GM12878 (cell line): ENCODE measurements around the gene LASP1NB.

Experiments used
- ATAC-seq: fragments of 200-7000 bp; cut with Tn5 transposase; 3 replicates; pipeline ENCODE4 v1.9.1; 2020; ENCODE audit warnings: mild to moderate bottlenecking, moderate library complexity
- BruUV-seq: library from RNA; stranded (reverse); fragments of 400-500 nt; replicated peaks from 2 replicates; lab custom pipeline; 2021; lab: Mats Ljungman, UMichigan
- CTCF ChIA-PET: fragments of 300-600 bp; sonication (Branson Sonifier 250); formaldehyde crosslinking; extraction: SDS; loops from one replicate; lab custom pipeline; 2021; ENCODE audit warnings: inconsistent platforms; lab: Yijun Ruan, JAX
- POLR2A ChIA-PET: fragments of 350-600 bp; formaldehyde crosslinking; extraction: SDS; loops from one replicate; lab custom pipeline; 2021; ENCODE audit warnings: inconsistent platforms; lab: Charles Lee
- RAD21 ChIA-PET: fragments of 300-600 bp; sonication (Branson Sonifier 250); formaldehyde crosslinking; loops from one replicate; lab custom pipeline; 2023; ENCODE audit warnings: antibody characterized with exemption; ENCODE audit not compliant: unreplicated experiment; lab: Charles Lee
- SMC1A ChIA-PET: fragments of 300-600 bp; sonication (Branson Sonifier 250); formaldehyde crosslinking; loops from one replicate; lab custom pipeline; 2023; ENCODE audit not compliant: unreplicated experiment, uncharacterized antibody; lab: Charles Lee
- DNase-seq: peaks from one replicate; pipeline ENCODE4 v3.0.0-alpha.2; 2011; ENCODE audit warnings: low read depth, low spot score
- FAIRE-seq: peaks from 3 replicates; lab custom pipeline; 2011; peaks lifted over from hg19 to GRCh38; lab: Jason Lieb, UNC
- H2AFZ ChIP-seq: 2 replicates; pipeline ENCODE4 v1.6.0; 2011; ENCODE audit warnings: low read depth, low read length, control low read depth; ENCODE audit not compliant: control insufficient read depth
- H3K27ac ChIP-seq: 2 replicates; pipeline ENCODE4 v1.5.1; 2011; ENCODE audit warnings: control low read depth; ENCODE audit not compliant: control insufficient read depth, insufficient read depth
- H3K27me3 ChIP-seq, 2 experiments: replicated peaks in 1 of 2; 2 replicates each; pipeline versions ENCODE4 v1.6.0 to v1.6.1; 2011; ENCODE audit warnings: low read length in 1 of 2; ENCODE audit not compliant: control insufficient read depth in 2 of 2, insufficient read depth in 2 of 2
- H3K36me3 ChIP-seq, 2 experiments: 2 replicates each; pipeline ENCODE4 v1.5.1; 2011; ENCODE audit warnings: low read length in 1 of 2; ENCODE audit not compliant: control insufficient read depth in 2 of 2, insufficient read depth in 2 of 2
- H3K4me1 ChIP-seq: 2 replicates; pipeline ENCODE4 v1.6.1; 2011; ENCODE audit warnings: mild to moderate bottlenecking, low read length, moderate library complexity, mixed read lengths; ENCODE audit not compliant: control insufficient read depth, insufficient read depth
- H3K4me2 ChIP-seq: 2 replicates; pipeline ENCODE4 v1.6.0; 2011; ENCODE audit warnings: control low read depth; ENCODE audit not compliant: control insufficient read depth, insufficient read depth
- H3K4me3 ChIP-seq: fragments of 200-600 bp; sonication (generic); 2 replicates; pipeline ENCODE4 v1.5.1; 2016
- H3K79me2 ChIP-seq: 2 replicates; pipeline ENCODE4 v1.6.0; 2011; ENCODE audit warnings: low read length; ENCODE audit not compliant: control insufficient read depth, insufficient read depth
- H3K9ac ChIP-seq: 2 replicates; pipeline ENCODE4 v1.8.0; 2011; ENCODE audit warnings: low read length, control low read depth, mixed read lengths; ENCODE audit not compliant: control insufficient read depth, insufficient read depth
- H3K9me3 ChIP-seq: replicated peaks from 3 replicates; pipeline ENCODE4 v1.5.1; 2011; ENCODE audit warnings: mild to moderate bottlenecking, low read length; ENCODE audit not compliant: control insufficient read depth, insufficient read depth
- H4K20me1 ChIP-seq: 2 replicates; pipeline ENCODE4 v1.6.0; 2011; ENCODE audit not compliant: control insufficient read depth, insufficient read depth
- BACH1 ChIP-seq: fragments of 450-650 bp; IDR thresholded peaks from 2 replicates; pipeline ENCODE4 v1.6.1; 2017; ENCODE audit warnings: mild to moderate bottlenecking, borderline replicate concordance
- BCL11A ChIP-seq: IDR thresholded peaks from 2 replicates; pipeline ENCODE4 v1.6.1; 2011; ENCODE audit warnings: low read depth, low read length
- BRCA1 ChIP-seq: IDR thresholded peaks from 2 replicates; pipeline ENCODE4 v1.6.1; 2011; ENCODE audit warnings: low read depth, low read length, improper control_type of control experiment
- CHD2 ChIP-seq: IDR thresholded peaks from 2 replicates; pipeline ENCODE4 v1.6.1; 2011; ENCODE audit warnings: low read depth, low read length, improper control_type of control experiment, borderline replicate concordance
- CHD4 ChIP-seq: fragments of 200-600 bp; sonication (generic); IDR thresholded peaks from 2 replicates; pipeline ENCODE4 v1.6.1; 2016; ENCODE audit warnings: mild to moderate bottlenecking
- CREB1 ChIP-seq: IDR thresholded peaks from 2 replicates; pipeline ENCODE4 v1.6.1; 2012; ENCODE audit warnings: low read depth, mild to moderate bottlenecking, inconsistent platforms
- CREM ChIP-seq: IDR thresholded peaks from 2 replicates; pipeline ENCODE4 v1.6.1; 2014; ENCODE audit warnings: antibody characterized with exemption, low read depth
- GABPA ChIP-seq: IDR thresholded peaks from 2 replicates; pipeline ENCODE4 v1.6.1; 2014; ENCODE audit warnings: antibody characterized with exemption, low read depth, mild to moderate bottlenecking, inconsistent platforms
- JUNB ChIP-seq: IDR thresholded peaks from 2 replicates; pipeline ENCODE4 v1.6.1; 2016; ENCODE audit warnings: antibody characterized with exemption, mild to moderate bottlenecking
- LARP7 ChIP-seq: fragments of 450-650 bp; IDR thresholded peaks from 2 replicates; pipeline ENCODE4 v1.6.1; 2017; ENCODE audit warnings: mild to moderate bottlenecking
- NR2C2 ChIP-seq: IDR thresholded peaks from 2 replicates; pipeline ENCODE4 v1.6.1; 2011; ENCODE audit warnings: borderline replicate concordance, low read depth; ENCODE audit not compliant: control insufficient read depth, insufficient read length
- SIN3A ChIP-seq: IDR thresholded peaks from 2 replicates; pipeline ENCODE4 v1.6.1; 2012; ENCODE audit warnings: low read depth, low read length, improper control_type of control experiment
- WRNIP1 ChIP-seq: IDR thresholded peaks from 2 replicates; pipeline ENCODE4 v1.6.1; 2011; ENCODE audit warnings: low read depth, low read length, improper control_type of control experiment, borderline replicate concordance
- ZSCAN29 ChIP-seq: fragments of 450-650 bp; IDR thresholded peaks from 2 replicates; pipeline ENCODE4 v1.6.1; 2017; ENCODE audit warnings: mild to moderate bottlenecking, moderate library complexity
- WGBS: methylation state at CpG from one replicate; pipeline ENCODE4 v1.1.6; 2016; ENCODE audit warnings: low lambda C conversion rate; ENCODE audit not compliant: insufficient replicate concordance, insufficient coverage; ENCODE audit errors: missing lambda C conversion rate; 5-methylcytosine and 5-hydroxymethylcytosine counted together
- in situ Hi-C: fragments of 300-500 bp; cut with MboI; formaldehyde crosslinking; loops from 9 replicates; pipeline ENCODE4 v1.14.3; 2018; ENCODE audit warnings: mixed read lengths
- intact Hi-C: fragments of 100-400 bp; cut with micrococcal nuclease; formaldehyde crosslinking; loops from one replicate; pipeline ENCODE4 v1.14.2; 2022; ENCODE audit not compliant: unreplicated experiment
- TF ChIP-seq, protein P1 (sequence below): fragments of 450-650 bp; IDR thresholded peaks from 2 replicates; pipeline ENCODE4 v1.6.1; 2017; ENCODE audit warnings: borderline replicate concordance
- TF ChIP-seq, protein P2 (sequence below): IDR thresholded peaks from 2 replicates; pipeline ENCODE4 v1.6.1; 2011; ENCODE audit warnings: borderline replicate concordance, low read depth, mild to moderate bottlenecking, moderate library complexity, low read length; ENCODE audit not compliant: insufficient read depth, poor library complexity, severe bottlenecking

Gene LASP1NB

DNA sequence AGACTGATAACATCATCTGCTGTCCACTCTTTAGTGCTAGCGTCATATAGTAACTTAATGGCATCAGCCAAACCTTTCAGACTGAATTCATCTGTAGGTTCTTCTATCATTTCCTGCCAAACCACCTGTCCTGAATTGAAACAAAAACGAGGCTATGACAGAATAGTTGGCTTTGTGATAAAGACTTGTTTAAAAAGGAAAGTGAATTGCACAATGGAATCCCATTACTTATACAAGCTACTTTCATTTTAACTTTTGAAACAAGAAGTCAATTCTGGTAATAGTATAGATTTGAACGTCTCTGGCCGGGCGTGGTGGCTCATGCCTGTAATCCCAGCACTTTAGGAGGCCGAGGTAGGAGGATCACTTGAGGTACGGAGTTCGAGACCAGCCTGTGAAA, 18.2 kb downstream of the LASP1NB start:
- intact Hi-C loops, result no loop called here
- Histone ChIP-seq H3K9ac (no peak overlapping the region), H3K27me3 (no peaks in the 10 kb centered on the region), H4K20me1 (no peaks in the 10 kb centered on the region), H2AFZ (no peak overlapping the region), H3K36me3 (no peaks in the 10 kb centered on the region), H3K9me3 (no peaks in the 10 kb centered on the region), H3K4me3 (no peak overlapping the region), H3K79me2 (no peaks in the 10 kb centered on the region), H3K27ac (no peak overlapping the region), H3K4me1 (peaks cover 7% of the 10 kb centered on the region; the same call in 1 of the 2 replicates), H3K4me2 (no peak overlapping the region)
- ATAC-seq (peak; percentile 64), DNase-seq (no peak), FAIRE-seq (no peak)
- CTCF ChIA-PET, result interaction anchor here (0.7 to 2.6 kb wide), 5 partner anchors 19 to 301 kb away, joined by 3 to 8 read pairs (median 5); partner anchors contain the start of gene LASP1NB
- in situ Hi-C loops, result no loop called here
- 19% methylated on average over 8 of the region's 8 CpGs for WGBS
- POLR2A ChIA-PET, result interaction anchor here (0.6 kb wide), 1 partner anchor 256 kb away, joined by 6 read pairs; the partner anchor contains the start of gene RPL19
- TF ChIP-seq GABPA, result 0 out of 2 replicates have a peak, but pooled peaks have one; percentile 20
- TF ChIP-seq CREM, result peak; percentile 66; the same call in 1 of the 2 replicates
- TF ChIP-seq BACH1, result no peak
- no peak for TF ChIP-seq ZSCAN29
- peak; percentile 10; the same call in 1 of the 2 replicates for TF ChIP-seq JUNB
- peak; percentile 89 for TF ChIP-seq CREB1
- BruUV-seq, result no TSS peak
- RAD21 ChIA-PET, result interaction anchor here (1.0 to 1.9 kb wide), 3 partner anchors 38 to 72 kb away, joined by 3 to 6 read pairs (median 4); no protein-coding TSS in a partner anchor
- SMC1A ChIA-PET, result interaction anchor here (1.1 to 1.7 kb wide), 6 partner anchors 11 to 210 kb away, joined by 3 to 7 read pairs (median 4); partner anchors contain the start of gene LASP1

DNA sequence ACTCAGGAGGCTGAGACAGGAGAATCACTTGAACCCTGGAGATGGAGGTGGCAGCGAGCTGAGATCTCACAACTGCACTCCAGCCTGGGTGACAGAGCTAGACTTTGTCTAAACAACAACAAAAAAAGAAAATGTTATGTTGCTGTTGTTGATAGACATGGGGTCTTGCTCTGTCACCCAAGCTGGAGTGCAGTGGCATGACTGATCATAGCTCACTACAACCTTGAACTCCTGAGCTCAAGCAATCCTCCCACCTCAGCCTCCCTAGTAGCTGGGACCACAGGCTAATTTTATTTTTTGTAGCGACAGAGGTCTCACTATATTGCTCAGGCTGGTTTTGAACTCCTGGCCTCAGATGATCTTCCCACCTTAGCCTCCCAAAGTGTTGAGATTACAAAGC, 21.8 kb downstream of the LASP1NB start:
- POLR2A ChIA-PET, result no interaction called here
- H3K36me3 ChIP-seq, result no peaks in the 10 kb centered on the region

More for the DNA sequence above, 21.8 kb downstream of the LASP1NB start:
- ChIA-PET RAD21 (interaction anchor here (0.7 kb wide), 1 partner anchor 36 kb away, joined by 3 read pairs; no protein-coding TSS in a partner anchor), SMC1A (no interaction called here), CTCF (interaction anchor here (1.0 to 1.5 kb wide), 2 partner anchors 36 to 217 kb away, joined by 3 read pairs; no protein-coding TSS in a partner anchor)
- Histone ChIP-seq H3K27ac (no peak overlapping the region), H3K9ac (no peak overlapping the region), H3K4me2 (no peak overlapping the region), H3K79me2 (no peaks in the 10 kb centered on the region), H3K4me1 (peaks cover 7% of the 10 kb centered on the region; the same call in 1 of the 2 replicates), H4K20me1 (no peaks in the 10 kb centered on the region), H2AFZ (no peak overlapping the region), H3K9me3 (no peaks in the 10 kb centered on the region), H3K4me3 (no peak overlapping the region), H3K27me3 (no peaks in the 10 kb centered on the region)
- ATAC-seq (no peak), FAIRE-seq (no peak), DNase-seq (no peak)
- 46% methylated on average over 2 of the region's 2 CpGs for WGBS
- TF ChIP-seq WRNIP1 (no peak), SIN3A (no peak), BRCA1 (no peak), LARP7 (no peak), CHD4 (no peak), NR2C2 (no peak), CHD2 (no peak), BCL11A (no peak)
- TF ChIP-seq, protein P1, sequence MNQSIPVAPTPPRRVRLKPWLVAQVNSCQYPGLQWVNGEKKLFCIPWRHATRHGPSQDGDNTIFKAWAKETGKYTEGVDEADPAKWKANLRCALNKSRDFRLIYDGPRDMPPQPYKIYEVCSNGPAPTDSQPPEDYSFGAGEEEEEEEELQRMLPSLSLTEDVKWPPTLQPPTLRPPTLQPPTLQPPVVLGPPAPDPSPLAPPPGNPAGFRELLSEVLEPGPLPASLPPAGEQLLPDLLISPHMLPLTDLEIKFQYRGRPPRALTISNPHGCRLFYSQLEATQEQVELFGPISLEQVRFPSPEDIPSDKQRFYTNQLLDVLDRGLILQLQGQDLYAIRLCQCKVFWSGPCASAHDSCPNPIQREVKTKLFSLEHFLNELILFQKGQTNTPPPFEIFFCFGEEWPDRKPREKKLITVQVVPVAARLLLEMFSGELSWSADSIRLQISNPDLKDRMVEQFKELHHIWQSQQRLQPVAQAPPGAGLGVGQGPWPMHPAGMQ, result no peak
- TF ChIP-seq, protein P2, sequence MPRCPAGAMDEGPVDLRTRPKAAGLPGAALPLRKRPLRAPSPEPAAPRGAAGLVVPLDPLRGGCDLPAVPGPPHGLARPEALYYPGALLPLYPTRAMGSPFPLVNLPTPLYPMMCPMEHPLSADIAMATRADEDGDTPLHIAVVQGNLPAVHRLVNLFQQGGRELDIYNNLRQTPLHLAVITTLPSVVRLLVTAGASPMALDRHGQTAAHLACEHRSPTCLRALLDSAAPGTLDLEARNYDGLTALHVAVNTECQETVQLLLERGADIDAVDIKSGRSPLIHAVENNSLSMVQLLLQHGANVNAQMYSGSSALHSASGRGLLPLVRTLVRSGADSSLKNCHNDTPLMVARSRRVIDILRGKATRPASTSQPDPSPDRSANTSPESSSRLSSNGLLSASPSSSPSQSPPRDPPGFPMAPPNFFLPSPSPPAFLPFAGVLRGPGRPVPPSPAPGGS, result no peak
- intact Hi-C loops, result no loop called here
- in situ Hi-C loops, result no loop called here
- BruUV-seq, result no TSS peak
